GM19395 (cell line): ENCODE results near the gene DNAH17.

Experiments used
- ATAC-seq: cut with Tn5 transposase; IDR thresholded peaks from one replicate; pipeline ENCODE4 v1.9.1; 2021; ENCODE audit warnings: mild to moderate bottlenecking, moderate library complexity; ENCODE audit not compliant: unreplicated experiment

Gene DNAH17

GRCh38 chr17:78434455-78435329 lies 142.5 kb downstream of the DNAH17 start:
- no peak for ATAC-seq

- ATAC-seq, result no peak
Measured at GRCh38 chr17:78433780-78434335, 143.3 kb downstream of the DNAH17 start.

GRCh38 chr17:78433013-78433727 lies 144.0 kb downstream of the DNAH17 start:
- no peak for ATAC-seq

- no peak for ATAC-seq
Measured at GRCh38 chr17:78432226-78433012, 144.8 kb downstream of the DNAH17 start.

- ATAC-seq, result no peak
Measured at GRCh38 chr17:78431692-78431958, 145.6 kb downstream of the DNAH17 start.

GRCh38 chr17:78430892-78431691 lies 146.1 kb downstream of the DNAH17 start:
- ATAC-seq, result no peak

GRCh38 chr17:78429618-78429995 lies 147.6 kb downstream of the DNAH17 start:
- ATAC-seq, result no peak

- ATAC-seq, result no peak
Measured at GRCh38 chr17:78428836-78429617, 148.2 kb downstream of the DNAH17 start.

- no peak for ATAC-seq
Measured at GRCh38 chr17:78428025-78428575, 149.1 kb downstream of the DNAH17 start.

GRCh38 chr17:78427140-78427539 lies 150.1 kb downstream of the DNAH17 start:
- ATAC-seq, result no peak

GRCh38 chr17:78426293-78426879 lies 150.8 kb downstream of the DNAH17 start:
- no peak for ATAC-seq

- no peak for ATAC-seq
Measured at GRCh38 chr17:78425429-78425828, 151.8 kb downstream of the DNAH17 start.

- no peak for ATAC-seq
Measured at GRCh38 chr17:78423961-78424675, 153.1 kb downstream of the DNAH17 start.

GRCh38 chr17:78422872-78423588 lies 154.2 kb downstream of the DNAH17 start:
- no peak for ATAC-seq

GRCh38 chr17:78422267-78422605 lies 155.0 kb downstream of the DNAH17 start:
- no peak for ATAC-seq

GRCh38 chr17:78421534-78422266 lies 155.5 kb downstream of the DNAH17 start:
- ATAC-seq, result no peak

GRCh38 chr17:78421084-78421533 lies 156.1 kb downstream of the DNAH17 start:
- ATAC-seq, result no peak
